ENCODE measurements around the gene KDM1B.
"Not testable (repeated sequence)": the region's sequence is repeated elsewhere in the genome, so short reads cannot be mapped to it uniquely, and the experiment has no call there.

The KDM1B gene

DNA sequence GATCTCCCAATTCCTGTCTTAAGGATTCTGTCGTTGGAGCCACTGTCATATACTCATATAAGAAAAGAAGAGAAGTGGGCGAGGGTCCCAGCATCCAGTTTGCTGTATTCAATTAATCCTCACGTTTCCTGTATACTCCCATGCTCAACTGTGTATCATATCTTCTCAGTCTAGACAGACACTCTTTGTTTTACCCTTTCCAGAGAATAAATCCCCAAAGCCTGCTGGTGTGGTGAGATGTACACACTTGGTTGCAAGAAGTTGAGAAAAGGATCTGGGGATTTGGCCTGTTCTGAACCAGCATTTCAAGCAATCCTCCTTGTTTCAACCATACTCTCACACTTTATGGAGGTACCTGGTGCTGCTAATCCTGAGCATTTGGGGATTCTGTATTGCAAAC is 3.4 kb upstream of the KDM1B start:
- DNase-seq (ENCODE audit: low spot score), result no peak

DNA sequence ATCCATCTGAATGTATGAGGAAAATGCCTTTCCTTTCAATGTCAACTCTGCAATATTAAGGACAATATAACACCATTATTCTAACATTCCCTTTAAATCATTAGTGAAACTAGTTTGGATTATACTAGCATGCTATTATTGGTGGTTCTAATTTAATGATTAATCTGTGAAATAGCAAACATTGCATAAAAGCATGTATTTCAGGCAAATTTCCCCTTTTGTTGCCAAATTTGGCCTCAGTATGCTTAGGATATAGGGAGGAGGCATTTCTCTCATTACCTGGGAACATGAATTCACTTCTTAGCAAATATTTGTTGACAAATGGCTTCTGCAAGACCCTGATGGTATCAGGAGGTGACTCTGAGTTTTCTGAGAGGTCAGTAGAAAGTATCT is 1.9 kb upstream of the KDM1B start:
- DNase-seq (ENCODE audit: low spot score), result no peak

DNA sequence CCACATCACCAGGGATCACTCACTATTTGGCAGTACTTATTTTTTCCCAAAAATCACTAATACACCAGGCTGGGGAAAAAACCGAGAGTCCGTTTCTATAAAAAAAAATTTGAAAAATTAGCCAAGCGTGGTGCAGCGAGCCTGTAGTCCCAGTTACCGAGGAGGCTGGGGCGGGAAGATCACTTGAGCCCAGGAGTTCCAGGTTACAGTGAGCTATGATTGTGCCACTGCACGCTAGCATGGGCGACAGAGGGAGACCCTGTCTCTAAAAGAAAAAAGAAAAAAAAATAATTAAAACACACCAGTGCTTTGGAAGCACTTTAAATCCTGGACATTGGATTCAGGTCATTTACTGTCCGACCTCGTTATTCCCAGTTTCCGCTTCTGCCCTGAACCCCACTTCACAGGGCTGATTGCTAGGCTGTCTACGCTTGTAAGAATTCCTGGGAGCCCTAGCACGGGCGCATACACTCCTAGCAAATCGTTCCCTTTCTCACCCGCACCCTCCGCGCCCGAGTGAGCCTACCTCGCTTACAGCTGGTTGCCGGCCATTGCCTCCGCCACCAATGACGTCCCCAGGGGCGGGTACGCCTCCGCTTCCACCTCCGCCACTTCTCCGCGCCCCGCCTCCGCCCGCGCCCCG is 594 bp upstream of the KDM1B start, which contains the start of gene TPMT:
Gene TPMT, minus strand, starts transcription at position 571 of the 643 bp plus-strand sequence. CDS start 5,950 bp downstream, outside the sequence.
- no peak for DNase-seq (ENCODE audit: low spot score)

DNA sequence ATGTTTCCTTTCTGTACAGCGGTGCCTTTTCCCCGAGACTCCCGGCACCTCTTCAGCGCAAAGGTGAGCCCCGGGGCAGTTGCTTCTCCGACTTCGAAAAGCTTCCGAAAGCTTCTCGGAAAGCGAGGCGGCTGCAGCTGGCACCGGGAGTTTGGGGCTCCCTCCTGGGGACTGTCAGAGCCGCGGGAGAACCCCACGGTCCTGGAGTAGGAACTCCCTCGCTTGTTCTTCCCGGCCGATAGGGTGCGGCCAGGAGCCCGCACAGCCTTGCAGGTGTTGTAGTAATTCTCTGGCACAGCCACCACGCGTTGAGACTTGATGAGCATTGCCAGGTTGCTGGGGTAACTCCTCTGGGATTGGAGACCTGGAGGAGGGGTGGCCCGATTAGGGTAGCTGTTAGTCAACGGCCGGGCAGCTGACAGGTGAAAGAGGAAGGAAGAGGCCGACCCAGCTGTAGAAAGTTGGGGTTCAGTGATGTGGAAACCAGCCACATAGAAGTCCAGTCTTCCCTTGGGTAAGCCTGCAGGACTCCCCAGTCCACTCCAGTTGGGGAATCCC is 721 bp downstream of the KDM1B start:
- DNase-seq (ENCODE audit: low spot score), result peak; percentile 10

DNA sequence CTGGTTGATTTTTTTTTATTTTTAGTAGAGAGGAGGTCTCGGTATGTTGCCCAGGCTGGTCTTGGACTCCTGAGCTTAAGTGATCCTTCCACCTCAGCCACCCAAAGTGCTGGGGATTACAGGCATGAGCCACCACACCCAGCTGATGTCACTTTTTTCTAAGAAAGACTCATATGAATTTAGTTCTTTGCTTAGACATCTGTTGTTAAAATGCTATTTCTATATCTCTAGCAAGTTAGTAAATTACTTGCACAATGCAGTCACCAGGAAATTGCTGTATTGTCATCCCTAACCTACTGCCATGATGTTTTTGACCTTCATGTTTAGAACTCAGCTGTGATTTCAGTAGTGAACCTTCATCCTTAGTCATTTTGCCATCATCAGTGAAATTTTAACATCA is 5.7 kb downstream of the KDM1B start:
- DNase-seq (ENCODE audit: low spot score), result no peak

DNA sequence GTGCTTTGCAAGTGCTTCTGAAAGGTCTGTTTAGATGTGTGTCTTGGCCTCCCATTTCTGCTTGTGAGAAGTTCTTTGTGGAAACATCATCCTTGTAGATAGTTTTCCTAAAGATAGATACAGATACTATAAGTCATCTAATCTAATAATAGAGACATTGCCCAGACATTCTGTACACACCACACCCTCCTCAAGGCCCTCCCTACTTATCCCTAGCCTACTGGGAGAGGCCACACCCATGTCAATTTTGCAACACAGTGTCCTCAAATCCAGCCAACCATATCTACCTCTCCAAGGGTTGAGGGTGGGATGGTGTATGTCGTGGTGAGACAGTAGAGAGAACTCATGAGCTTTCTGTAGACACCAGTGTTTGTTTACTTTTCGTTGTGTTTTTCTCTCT is 6.2 kb downstream of the KDM1B start:
- DNase-seq (ENCODE audit: low spot score), result no peak

DNA sequence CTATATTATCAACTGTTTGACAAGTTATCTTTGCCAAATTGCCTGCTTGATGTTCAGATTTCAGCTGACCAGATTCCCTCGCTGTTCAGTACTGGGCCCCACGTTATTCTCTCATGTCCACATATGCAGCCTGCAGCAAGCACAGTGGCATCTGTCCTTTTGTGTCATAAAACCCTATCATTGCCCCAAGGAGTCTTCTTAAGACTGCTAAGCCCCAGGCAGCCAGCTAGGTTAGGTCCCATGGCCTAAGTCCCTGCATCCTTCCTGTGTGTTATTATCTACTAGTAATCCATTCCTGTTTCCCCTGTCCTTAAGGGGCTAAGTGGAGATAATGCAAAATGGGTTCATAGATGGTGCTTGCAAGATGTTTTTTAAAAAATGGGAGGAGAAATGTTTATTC is 7.2 kb downstream of the KDM1B start:
- no peak for DNase-seq (ENCODE audit: low spot score)

DNA sequence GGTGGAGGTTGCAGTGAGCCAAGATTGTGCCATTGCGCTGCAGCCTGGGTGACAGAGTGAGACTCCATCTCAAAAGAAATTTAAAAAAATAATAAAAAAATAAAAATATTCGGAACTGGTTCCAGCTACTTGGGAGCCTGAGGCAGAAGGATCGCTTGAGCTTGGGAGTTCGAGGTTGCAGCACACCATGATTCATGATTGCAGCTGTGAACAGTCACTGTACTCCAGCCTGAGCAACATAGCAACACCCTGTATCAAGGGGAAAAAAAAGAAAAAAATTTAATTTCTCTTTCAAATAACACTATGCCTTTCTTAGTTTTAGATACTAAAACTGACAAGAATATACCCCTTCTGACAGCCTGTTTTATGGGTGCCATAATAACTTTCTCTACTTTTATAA is 10.5 kb downstream of the KDM1B start:
- DNase-seq (ENCODE audit: low spot score), result no peak

DNA sequence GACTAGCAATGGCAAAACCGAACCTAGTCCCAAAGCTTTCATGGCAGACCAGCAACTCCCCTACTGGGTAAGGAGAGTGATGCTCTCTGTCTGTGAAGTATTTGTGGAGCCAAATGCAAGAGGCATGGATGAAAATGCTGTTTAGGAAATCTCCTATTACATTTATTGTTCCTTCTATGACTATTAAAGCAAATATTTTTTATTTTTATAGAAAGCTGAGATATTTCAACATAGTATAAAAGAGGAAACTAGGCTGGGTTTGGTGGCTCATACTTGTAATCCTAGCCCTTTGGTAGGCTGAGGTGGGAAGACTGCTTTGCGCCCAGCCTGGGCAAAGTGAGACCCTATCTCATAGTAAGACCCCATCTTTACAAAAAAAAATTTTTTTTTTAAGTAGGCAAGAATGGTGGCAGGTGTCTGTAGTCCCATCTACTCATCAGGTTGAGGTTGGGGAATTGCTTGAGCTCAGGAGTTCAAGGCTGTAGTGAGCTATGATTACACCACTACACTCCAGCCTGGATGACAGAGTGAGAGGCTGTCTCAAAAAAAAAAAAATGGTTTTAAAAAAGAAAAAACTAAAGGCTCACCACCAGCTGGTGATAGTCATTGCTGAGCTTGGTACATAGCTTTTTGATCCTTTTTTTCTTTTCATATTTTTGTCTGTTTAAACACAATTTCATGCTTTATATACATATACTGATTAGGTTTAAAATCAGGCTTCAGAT is 11.3 kb downstream of the KDM1B start:
- DNase-seq (ENCODE audit: low spot score), result no peak

DNA sequence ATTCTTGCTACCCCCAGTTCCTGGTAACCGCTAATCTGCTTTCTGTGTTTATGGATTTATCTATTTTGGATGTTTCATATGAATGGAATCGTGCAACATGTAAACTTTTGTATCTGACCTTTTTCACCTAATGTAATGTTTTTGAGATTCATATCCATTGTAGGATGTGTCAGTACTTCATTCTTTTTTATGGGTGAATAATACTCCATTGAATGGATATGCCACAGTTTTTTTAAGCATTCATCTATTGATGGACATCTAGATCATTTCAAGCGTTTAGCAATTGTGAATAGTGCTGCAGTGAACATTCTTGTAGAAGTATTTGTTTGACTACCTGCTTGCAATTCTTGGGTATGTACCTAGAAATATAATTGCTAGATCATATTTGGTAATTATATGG is 13.0 kb downstream of the KDM1B start:
- no peak for DNase-seq (ENCODE audit: low spot score)

DNA sequence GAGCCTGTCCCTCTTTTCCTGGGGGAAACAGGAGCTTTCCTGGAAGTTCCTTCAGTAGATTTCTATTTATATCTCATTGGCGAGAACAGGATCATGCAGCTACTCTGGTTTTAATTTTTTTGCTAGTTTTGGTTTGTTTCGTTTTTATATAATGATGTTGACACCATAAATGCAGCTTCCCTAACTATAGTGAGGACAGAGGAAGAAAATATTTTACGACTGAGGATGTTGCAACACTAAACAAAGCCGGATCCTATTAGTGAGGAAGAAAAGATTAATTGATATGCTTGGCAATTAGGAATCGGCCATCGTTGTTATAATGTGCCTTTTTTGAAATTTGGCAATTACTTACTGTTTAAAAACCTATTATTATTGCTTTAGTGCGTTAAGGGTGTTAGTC is 16.6 kb downstream of the KDM1B start:
- no peak for DNase-seq (ENCODE audit: low spot score)

DNA sequence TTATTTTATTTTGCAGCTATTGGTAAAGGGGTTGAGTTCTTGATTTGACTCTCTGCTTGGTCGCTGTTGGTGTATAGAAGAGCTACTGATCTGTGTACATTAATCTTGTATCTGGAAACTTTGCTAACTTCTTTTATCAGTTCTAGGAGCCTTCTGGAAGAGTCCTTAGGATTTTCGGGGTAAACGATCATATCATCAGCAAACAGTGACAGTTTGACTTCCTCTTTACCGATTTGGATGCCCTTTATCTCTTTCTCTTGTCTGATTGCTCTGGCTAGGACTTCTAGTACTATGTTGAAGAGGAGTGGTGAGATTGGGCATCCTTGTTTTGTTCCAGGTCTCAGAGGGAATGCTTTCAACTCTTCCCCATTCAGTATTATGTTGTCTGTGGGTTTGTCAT is 21.0 kb downstream of the KDM1B start:
- not testable (repeated sequence) for DNase-seq (ENCODE audit: low spot score)

DNA sequence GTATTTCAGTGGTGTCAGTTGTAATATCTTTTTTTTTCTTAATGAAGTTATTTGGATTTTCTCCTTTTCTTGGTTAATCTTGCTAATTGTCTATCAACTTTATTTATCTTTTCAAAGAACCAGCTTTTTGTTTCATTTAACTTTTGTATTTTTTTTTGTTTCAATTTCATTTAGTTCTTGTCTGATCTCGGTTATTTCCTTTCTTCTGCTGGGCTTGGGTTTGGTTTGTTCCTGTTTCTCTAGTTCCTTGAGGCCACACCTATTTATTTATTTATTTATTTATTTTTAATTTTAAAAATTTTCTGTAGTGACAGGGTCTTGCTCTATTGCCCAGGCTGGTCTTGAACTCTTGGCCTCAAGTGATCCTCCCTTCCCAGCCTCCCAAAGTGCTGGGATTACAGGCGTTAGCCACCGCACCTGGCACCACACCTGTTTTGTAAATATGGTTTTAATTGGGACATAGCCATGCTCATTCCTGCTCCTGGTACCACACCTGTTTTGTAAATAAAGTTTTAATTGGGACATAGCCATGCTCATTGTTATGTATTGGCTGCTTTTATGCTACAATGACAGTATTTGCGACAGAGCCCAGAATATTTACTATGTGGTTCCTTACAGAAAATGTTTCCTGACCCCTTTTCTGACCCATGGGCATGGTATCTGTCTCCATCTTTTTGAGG is 22.2 kb downstream of the KDM1B start:
- DNase-seq (ENCODE audit: low spot score), result no peak

DNA sequence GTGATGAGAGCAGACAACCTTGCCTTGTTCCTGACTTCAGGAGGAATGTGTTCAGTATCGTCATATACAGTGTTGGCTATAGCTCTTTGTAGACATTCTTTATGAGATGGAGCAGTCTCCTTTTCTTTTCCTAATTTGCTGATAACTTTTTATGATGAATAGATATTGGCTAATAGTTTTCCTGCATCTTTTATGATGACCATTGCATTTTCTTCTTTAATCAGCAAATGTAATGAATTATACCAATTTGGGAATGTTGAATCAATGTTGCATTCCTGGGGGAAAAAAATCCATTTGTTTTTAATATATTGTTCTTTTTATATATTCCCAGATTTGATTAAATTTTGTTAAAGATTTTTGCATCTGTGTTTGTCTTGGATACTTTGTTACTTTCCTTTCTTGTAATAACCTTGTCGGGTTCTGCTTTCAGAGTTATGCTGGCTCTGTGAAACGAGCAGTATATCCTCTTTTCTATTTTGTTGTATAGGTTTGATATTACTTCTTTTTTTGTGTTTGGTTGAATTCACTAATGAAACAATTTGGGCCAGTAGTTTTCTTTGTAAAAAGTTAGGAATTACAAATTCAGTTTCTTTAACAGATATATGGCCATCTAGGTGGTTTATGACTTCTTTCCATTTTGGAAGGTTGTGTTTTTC is 23.9 kb downstream of the KDM1B start:
- DNase-seq (ENCODE audit: low spot score), result no peak

DNA sequence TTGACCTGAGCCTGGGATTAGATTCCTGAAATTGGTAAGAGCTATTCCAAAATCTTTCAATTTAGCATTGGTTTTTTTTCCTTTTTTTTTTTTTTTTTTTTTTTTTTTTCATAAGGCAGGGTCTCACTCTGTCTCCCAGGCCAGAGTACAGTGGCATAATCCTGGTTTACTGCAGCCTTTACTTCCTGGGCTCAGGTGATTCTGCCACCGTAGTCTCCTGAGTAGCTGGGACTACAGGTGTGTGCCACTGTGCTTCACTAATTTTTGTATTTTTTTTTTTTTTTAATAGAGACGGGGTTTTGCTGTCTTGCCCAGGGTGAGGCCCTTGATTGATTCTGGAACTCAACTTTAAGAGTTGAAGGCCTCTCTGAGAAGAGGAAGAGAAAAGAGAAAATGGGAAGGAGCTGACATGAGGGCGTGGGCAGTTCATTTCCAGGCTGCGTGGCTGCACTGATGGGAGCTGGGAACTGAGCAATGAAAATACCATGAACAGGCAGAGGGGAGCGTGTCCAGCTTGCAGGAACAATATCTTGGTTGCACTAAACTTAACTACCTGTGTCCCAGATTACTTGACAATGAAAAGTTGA is 24.6 kb downstream of the KDM1B start:
- no peak for DNase-seq (ENCODE audit: low spot score)

DNA sequence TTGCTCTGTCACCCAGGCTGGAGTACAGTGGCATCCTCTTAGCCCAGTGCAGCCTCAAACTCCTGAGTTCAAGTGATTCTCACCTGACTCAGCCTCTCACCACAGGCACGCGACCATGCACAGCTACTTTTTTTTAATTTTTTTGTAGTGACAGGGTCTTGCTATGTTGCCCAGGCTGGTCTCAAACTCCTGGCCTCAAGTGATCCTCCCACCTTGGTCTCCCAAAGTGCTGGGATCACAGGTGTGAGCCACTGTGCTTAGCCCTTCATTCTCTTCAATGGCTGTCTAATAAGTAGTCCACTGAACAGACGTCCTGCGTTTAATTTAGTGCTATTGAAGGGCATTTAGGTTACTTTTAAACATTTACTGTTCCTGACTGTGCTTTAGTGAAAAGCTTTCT is 27.3 kb downstream of the KDM1B start:
- DNase-seq (ENCODE audit: low spot score), result no peak

DNA sequence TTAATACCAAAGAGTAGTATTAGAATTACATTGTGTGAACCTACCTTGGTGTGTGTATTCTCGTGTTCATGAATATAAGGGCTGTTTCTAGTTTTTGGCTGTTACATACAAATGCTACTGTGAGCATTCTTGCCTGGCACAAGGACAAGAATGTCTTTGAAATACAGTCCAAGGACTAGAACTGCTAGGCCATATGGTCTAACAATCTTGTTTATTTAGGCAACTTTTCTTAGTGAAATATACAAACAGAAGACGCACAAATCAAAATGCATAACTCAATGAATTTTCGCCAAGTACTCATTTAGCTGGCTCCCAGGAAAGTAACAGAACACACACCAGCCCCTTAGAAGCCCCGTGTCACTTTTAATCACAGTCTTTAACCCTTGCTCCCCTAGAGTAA is 28.5 kb downstream of the KDM1B start:
- DNase-seq (ENCODE audit: low spot score), result no peak

DNA sequence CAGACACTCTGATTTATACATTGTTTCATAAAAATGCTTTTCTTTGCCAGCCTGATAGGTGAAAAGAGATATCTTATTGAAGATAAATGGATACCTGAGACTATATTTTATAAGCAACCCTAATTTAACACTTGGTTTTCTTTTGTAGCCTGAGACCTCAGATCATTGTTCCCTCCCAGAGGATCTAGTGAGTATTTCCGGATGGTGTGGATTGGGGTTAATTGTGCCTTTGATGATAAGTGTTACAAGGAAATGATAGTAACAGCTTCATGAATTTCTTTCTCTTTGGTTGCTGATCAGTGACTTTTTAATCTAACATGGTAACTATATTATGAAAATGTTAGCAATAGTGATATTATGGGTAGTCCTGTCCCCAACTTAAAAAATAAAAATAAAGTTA is 30.4 kb downstream of the KDM1B start:
- no peak for DNase-seq (ENCODE audit: low spot score)

DNA sequence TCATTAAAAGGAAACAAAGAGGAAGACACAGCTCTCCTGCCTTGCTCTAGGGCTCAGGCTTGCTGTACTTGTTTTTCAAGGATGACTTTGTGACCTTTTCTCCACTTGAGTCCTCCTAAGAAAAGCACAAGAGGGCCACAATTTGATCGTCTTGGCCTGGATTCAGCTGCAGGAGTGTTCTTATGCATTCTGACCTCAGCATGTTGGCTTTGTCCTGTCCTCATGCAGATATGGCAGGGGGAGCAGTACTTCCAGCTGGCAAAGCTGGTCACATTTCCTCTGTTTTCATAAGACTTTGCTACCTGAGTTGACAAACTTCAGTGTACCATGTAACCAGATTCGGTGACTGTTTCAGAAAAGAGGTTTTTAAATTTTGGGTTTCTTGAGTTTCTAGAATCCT is 30.8 kb downstream of the KDM1B start:
- no peak for DNase-seq (ENCODE audit: low spot score)

DNA sequence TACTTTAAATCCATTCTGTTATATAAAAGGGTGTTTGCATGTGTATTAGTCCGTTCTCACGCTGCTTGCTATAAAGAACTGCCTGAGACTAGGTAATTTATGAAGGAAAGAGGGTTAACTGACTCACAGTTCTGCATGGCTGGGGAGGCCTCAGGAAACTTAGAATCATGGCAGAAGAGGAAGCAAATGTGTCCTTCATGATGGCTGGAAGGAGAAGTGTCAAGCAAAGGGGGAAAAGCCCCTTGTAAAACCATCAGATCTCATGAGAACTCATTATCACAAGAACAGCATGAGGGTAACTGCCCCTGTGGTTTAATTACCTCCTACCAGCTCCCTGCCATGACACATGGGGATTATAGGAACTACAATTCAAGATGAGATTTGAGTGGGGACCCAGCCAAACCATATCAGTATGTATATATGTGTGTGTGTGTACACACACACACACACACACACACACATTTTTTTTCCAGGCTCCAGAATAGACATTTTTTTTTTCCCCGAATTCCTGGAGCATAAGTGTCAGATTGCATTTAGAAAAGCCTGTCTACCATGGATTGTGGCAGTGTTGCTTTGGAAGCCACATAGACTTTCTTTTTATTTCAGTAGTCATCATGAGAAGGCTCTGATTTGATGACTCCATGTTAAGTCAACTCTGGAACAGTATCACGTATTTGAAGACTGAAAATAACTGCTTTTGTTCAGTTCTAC is 31.5 kb downstream of the KDM1B start:
- no peak for DNase-seq (ENCODE audit: low spot score)

DNA sequence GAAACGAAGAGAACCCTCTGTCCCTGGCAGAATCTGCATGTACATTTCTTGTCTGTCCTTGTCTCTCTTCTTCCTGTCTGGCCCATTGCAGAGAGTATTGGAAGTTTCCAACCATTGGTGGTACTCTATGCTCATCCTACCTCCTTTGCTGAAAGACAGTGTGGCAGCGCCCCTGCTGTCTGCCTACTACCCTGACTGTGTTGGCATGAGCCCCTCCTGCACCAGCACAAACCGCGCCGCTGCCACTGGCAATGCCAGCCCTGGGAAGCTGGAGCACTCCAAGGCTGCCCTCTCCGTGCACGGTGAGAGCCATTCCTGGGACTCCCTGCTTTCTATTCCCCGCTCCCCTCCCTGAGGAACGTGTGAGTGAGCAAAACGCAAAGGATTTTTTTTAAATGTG is 32.5 kb downstream of the KDM1B start:
- DNase-seq (ENCODE audit: low spot score), result no peak

DNA sequence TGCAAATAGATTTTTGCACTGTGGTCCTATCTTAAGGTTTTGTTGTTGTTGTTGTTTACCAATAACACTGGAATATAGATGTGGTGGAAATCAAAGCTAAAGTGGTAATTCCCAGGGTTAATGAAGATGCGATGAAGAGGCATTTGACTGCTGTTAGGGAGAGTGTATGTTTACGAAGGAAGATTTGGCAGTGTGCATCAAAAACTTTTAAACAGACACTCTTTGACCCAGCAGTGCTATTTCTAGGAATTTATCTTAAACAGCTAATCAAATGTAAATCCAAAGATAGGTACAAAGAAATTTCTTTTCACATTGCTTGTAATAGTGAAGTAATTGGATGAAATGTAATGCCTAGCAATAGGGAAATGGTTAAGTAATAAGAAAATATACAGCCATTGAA is 34.0 kb downstream of the KDM1B start:
- no peak for DNase-seq (ENCODE audit: low spot score)
